ENCODE data around the gene RHBDL3. TPM values are rescaled to one million over a fixed set of nuclear protein-coding genes. Genes with fewer than 3 reads are reported as not detected.

RHBDL3 gene
- total RNA-seq, 4 donors from 2014 or later = not detected

GRCh38 chr17:32264140-32264799 lies 1.4 kb upstream of the RHBDL3 start:
- H3K4me1 ChIP-seq = peaks cover 10 to 14% of the 10 kb centered on the region in 2 donors
- TF ChIP-seq POLR2A (IDR thresholded peaks at IDR 0.05) (no peak), CTCF (IDR thresholded peaks at IDR 0.05 in 4 of 5, conservative IDR thresholded peaks at IDR 0.05 in 1 of 5) (no peak)
- no peaks in the 10 kb centered on the region for H3K36me3 ChIP-seq
- no peak for DNase-seq
- no peaks in the 10 kb centered on the region for H3K9me3 ChIP-seq
- intact Hi-C loops (cut with DNase I; ENCODE audit: low total_unique reads) = no loop called here
- no peak overlapping the region for H3K4me3 ChIP-seq
- H3K27ac ChIP-seq = no peak overlapping the region
- in situ Hi-C loops (cut with MboI; ENCODE audit: low sequenced_read_pairs in 4 of 4) = no loop called here
- H3K27me3 ChIP-seq = peaks cover 26 to 46% (median 30%) of the 10 kb centered on the region in 3 donors
- ATAC-seq = no peak

- DNase-seq = no peak
- H3K27ac ChIP-seq = no peak overlapping the region
- H3K27me3 ChIP-seq = peaks cover 26 to 51% (median 30%) of the 10 kb centered on the region in 3 donors
- no peaks in the 10 kb centered on the region for H3K9me3 ChIP-seq
- peak overlapping the region in 3 of 4 donors; percentile 26 to 58 (median 28) for H3K4me3 ChIP-seq
- no peak for ATAC-seq
- peaks cover 10 to 14% of the 10 kb centered on the region in 2 donors for H3K4me1 ChIP-seq
- no peak for TF ChIP-seq POLR2A (IDR thresholded peaks at IDR 0.05)
- no peak for TF ChIP-seq CTCF (IDR thresholded peaks at IDR 0.05 in 4 of 5, conservative IDR thresholded peaks at IDR 0.05 in 1 of 5)
- no peaks in the 10 kb centered on the region for H3K36me3 ChIP-seq
- intact Hi-C loops (cut with DNase I; ENCODE audit: low total_unique reads) (no loop called here), in situ Hi-C loops (cut with MboI; ENCODE audit: low sequenced_read_pairs in 4 of 4) (no loop called here)
Observed at GRCh38 chr17:32264823-32265191, 825 bp upstream of the RHBDL3 start.

GRCh38 chr17:32266051-32266388 lies 388 bp downstream of the RHBDL3 start:
- Histone ChIP-seq H3K36me3 (no peaks in the 10 kb centered on the region), H3K27me3 (peaks cover 32 to 59% (median 35%) of the 10 kb centered on the region in 3 donors), H3K9me3 (no peaks in the 10 kb centered on the region), H3K27ac (no peak overlapping the region), H3K4me1 (peaks cover 10 to 14% of the 10 kb centered on the region in 2 donors), H3K4me3 (peak overlapping the region; percentile 58 to 79 (median 63))
- DNase-seq = no peak
- intact Hi-C loops (cut with DNase I; ENCODE audit: low total_unique reads) = no loop called here
- peak; percentile 13 to 14 for ATAC-seq
- in situ Hi-C loops (cut with MboI; ENCODE audit: low sequenced_read_pairs in 4 of 4) = no loop called here
- TF ChIP-seq POLR2A (IDR thresholded peaks at IDR 0.05) = no peak
- no peak for TF ChIP-seq CTCF (IDR thresholded peaks at IDR 0.05 in 4 of 5, conservative IDR thresholded peaks at IDR 0.05 in 1 of 5)

- intact Hi-C loops (cut with DNase I; ENCODE audit: low total_unique reads) = no loop called here
- no peak for ATAC-seq
- H3K27ac ChIP-seq = no peak overlapping the region
Observed at GRCh38 chr17:32266389-32267301, 1.0 kb downstream of the RHBDL3 start.

More at GRCh38 chr17:32266389-32267301, 1.0 kb downstream of the RHBDL3 start:
- no peaks in the 10 kb centered on the region for H3K36me3 ChIP-seq
- no peak for TF ChIP-seq CTCF (IDR thresholded peaks at IDR 0.05 in 4 of 5, conservative IDR thresholded peaks at IDR 0.05 in 1 of 5)
- TF ChIP-seq POLR2A (IDR thresholded peaks at IDR 0.05) = no peak
- peaks cover 10 to 14% of the 10 kb centered on the region in 2 donors for H3K4me1 ChIP-seq
- H3K4me3 ChIP-seq = peak overlapping the region; percentile 58 to 79 (median 63)
- DNase-seq = no peak
- H3K27me3 ChIP-seq = peaks cover 32 to 59% (median 35%) of the 10 kb centered on the region in 3 donors
- H3K9me3 ChIP-seq = no peaks in the 10 kb centered on the region
- in situ Hi-C loops (cut with MboI; ENCODE audit: low sequenced_read_pairs in 4 of 4) = no loop called here
